ENCODE results near the gene CD24. TPM values are rescaled to one million over a fixed set of nuclear protein-coding genes. Genes with fewer than 3 reads are reported as not detected.

The CD24 gene
- total and polyA plus RNA-seq, 2 donors (not counting 1 experiment from before 2014, with no cell fraction given) = 69.9 to 113 TPM

GRCh38 chr6:106973836-106974335 lies 643 bp downstream of the CD24 start:
- Histone ChIP-seq H3K4me1 (ENCODE audit: control insufficient read depth in 2 of 2, insufficient read depth in 2 of 2, low read length in 2 of 2) (peaks cover 22% of the 10 kb centered on the region in 2 donors), H3K27me3 (replicated peaks in 1 of 4; ENCODE audit: control extremely low read depth in 1 of 4, control insufficient read depth in 3 of 4, insufficient read depth in 4 of 4, low read length in 3 of 4) (no peaks in the 10 kb centered on the region), H4K20me1 (ENCODE audit: control insufficient read depth, insufficient read depth, low read length, poor library complexity, severe bottlenecking) (peaks cover 19% of the 10 kb centered on the region), H3K9ac (ENCODE audit: low read length) (peak overlapping the region; percentile 83), H3K4me2 (replicated peaks; ENCODE audit: low read depth, low read length, poor library complexity, severe bottlenecking) (peak overlapping the region; percentile 93), H3K36me3 (replicated peaks in 1 of 2; ENCODE audit: control extremely low read depth in 1 of 2, control insufficient read depth in 1 of 2, extremely low read depth in 1 of 2, insufficient read depth in 2 of 2, low read length in 1 of 2) (peaks cover 4 to 6% of the 10 kb centered on the region in 2 experiments), H3K79me2 (ENCODE audit: control insufficient read depth, insufficient read depth, low read length) (peaks cover 30% of the 10 kb centered on the region), H3K27ac (ENCODE audit: low read length in 2 of 2) (peak overlapping the region; percentile 65 to 81), H3K4me3 (ENCODE audit: control extremely low read depth in 1 of 5, extremely low read depth in 1 of 5, insufficient read depth in 1 of 5, low read depth in 2 of 5, low read length in 4 of 5) (peak overlapping the region; percentile 83 to 98 (median 93)), H2AFZ (ENCODE audit: insufficient read depth, low read depth, low read length, poor library complexity, severe bottlenecking) (peak overlapping the region; percentile 67), H3K9me3 (ENCODE audit: control extremely low read depth in 1 of 3, control insufficient read depth in 2 of 3, insufficient read depth in 1 of 3, low read length in 2 of 3) (peaks cover 0 to 2% (median 0%) of the 10 kb centered on the region in 3 donors)
- Mint-ChIP-seq H3K27me3 (no peaks in the 10 kb centered on the region), H3K27ac (peak overlapping the region; percentile 96), H3K9me3 (ENCODE audit: insufficient read depth) (no peaks in the 10 kb centered on the region), H3K4me1 (peaks cover 44% of the 10 kb centered on the region), H3K4me3 (peak overlapping the region; percentile 94)
- no peak for DNase-seq
- no peak for TF ChIP-seq EZH2 (IDR thresholded peaks at IDR 0.05; ENCODE audit: borderline replicate concordance, insufficient read depth, low read depth, low read length, poor library complexity, severe bottlenecking)
- no peak for TF ChIP-seq CTCF (IDR thresholded peaks at IDR 0.05)
- ChIA-PET CTCF (interaction anchor here (0.7 to 2.4 kb wide), 6 partner anchors 272 to 407 kb away, joined by 3 to 16 read pairs (median 4); partner anchors contain the start of gene RTN4IP1), POLR2A (interaction anchor here (0.9 to 1.3 kb wide), 4 partner anchors 307 to 462 kb away, joined by 4 to 6 read pairs (median 6); no protein-coding TSS in a partner anchor)
- WGBS (ENCODE audit: insufficient coverage) = 3% methylated on average over 32 of the region's 32 CpGs
- intact Hi-C loops (cut with micrococcal nuclease) = loop anchor here (2.0 kb wide), 1 partner anchor 271 kb away; no protein-coding TSS in a partner anchor
- no peak for ATAC-seq (ENCODE audit: low read depth)
